Measurements from ENCODE around the gene PDIA5. TPM values are rescaled to one million over a fixed set of nuclear protein-coding genes. Genes with fewer than 3 reads are reported as not detected.

PDIA5 gene
- total RNA-seq, 1 experiment from 2014 or later, result 53.6 TPM

DNA sequence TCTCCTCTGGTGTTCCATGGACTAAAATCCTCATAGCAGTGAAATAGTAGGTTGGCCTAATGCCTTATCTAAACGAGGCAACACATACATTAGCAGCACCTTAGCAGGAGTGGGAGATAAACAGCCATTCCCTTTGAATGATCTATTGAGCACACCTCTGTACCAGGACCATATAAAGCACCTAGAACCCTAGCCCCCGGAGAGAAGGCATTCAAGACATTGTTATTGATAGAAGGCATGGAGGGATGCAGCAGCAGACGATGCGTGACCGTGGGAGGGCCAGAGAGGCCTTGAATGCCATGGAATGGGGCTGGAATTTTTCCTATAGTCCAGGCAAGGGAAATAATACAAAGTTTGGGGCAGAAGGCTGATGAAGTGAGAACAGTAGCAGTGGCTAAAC, 32.7 kb upstream of the PDIA5 start:
- POLR2A ChIA-PET, result no interaction called here

DNA sequence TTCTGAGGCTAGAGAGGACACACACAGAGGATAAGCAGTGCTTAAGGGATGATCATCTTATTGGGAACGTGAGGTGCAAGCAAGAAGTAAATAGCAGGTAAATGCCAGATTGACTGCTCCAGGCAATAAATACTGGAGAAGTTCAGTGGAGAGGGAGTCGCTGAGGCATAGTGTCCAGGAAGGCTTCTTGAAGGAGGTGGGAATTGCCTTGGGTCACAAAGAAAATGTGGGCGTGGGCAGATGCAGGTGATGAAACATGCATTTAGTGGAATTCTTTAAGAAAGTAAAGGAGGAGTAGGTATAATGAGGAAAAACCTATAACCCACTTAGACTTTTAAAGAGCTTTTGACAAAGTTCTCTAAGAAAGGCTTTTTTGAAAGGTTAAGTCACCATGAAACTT, 31.8 kb upstream of the PDIA5 start:
- ATAC-seq (no peak), DNase-seq (ENCODE audit: low read depth, low spot score) (no peak)
- TF ChIP-seq POLR2AphosphoS5 (IDR thresholded peaks at IDR 0.05; ENCODE audit: low read depth, low read length) (no peak), SIN3A (IDR thresholded peaks at IDR 0.05; ENCODE audit: borderline replicate concordance, insufficient read depth, low read depth, low read length) (no peak), TCF7L2 (IDR thresholded peaks at IDR 0.05; ENCODE audit: low read depth, low read length) (no peak)
- TF ChIP-seq, protein P1, sequence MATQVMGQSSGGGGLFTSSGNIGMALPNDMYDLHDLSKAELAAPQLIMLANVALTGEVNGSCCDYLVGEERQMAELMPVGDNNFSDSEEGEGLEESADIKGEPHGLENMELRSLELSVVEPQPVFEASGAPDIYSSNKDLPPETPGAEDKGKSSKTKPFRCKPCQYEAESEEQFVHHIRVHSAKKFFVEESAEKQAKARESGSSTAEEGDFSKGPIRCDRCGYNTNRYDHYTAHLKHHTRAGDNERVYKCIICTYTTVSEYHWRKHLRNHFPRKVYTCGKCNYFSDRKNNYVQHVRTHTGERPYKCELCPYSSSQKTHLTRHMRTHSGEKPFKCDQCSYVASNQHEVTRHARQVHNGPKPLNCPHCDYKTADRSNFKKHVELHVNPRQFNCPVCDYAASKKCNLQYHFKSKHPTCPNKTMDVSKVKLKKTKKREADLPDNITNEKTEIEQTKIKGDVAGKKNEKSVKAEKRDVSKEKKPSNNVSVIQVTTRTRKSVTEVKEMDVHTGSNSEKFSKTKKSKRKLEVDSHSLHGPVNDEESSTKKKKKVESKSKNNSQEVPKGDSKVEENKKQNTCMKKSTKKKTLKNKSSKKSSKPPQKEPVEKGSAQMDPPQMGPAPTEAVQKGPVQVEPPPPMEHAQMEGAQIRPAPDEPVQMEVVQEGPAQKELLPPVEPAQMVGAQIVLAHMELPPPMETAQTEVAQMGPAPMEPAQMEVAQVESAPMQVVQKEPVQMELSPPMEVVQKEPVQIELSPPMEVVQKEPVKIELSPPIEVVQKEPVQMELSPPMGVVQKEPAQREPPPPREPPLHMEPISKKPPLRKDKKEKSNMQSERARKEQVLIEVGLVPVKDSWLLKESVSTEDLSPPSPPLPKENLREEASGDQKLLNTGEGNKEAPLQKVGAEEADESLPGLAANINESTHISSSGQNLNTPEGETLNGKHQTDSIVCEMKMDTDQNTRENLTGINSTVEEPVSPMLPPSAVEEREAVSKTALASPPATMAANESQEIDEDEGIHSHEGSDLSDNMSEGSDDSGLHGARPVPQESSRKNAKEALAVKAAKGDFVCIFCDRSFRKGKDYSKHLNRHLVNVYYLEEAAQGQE (IDR thresholded peaks at IDR 0.05; ENCODE audit: insufficient read depth in 1 of 2, low read depth in 2 of 2, low read length in 1 of 2), result no peak
- TF ChIP-seq, protein P2, sequence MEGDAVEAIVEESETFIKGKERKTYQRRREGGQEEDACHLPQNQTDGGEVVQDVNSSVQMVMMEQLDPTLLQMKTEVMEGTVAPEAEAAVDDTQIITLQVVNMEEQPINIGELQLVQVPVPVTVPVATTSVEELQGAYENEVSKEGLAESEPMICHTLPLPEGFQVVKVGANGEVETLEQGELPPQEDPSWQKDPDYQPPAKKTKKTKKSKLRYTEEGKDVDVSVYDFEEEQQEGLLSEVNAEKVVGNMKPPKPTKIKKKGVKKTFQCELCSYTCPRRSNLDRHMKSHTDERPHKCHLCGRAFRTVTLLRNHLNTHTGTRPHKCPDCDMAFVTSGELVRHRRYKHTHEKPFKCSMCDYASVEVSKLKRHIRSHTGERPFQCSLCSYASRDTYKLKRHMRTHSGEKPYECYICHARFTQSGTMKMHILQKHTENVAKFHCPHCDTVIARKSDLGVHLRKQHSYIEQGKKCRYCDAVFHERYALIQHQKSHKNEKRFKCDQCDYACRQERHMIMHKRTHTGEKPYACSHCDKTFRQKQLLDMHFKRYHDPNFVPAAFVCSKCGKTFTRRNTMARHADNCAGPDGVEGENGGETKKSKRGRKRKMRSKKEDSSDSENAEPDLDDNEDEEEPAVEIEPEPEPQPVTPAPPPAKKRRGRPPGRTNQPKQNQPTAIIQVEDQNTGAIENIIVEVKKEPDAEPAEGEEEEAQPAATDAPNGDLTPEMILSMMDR (IDR thresholded peaks at IDR 0.05), result no peak
- ChIA-PET CTCF (no interaction called here), POLR2A (no interaction called here)
- intact Hi-C loops (cut with micrococcal nuclease; ENCODE audit: unreplicated experiment), result loop anchor here (5.0 kb wide), 1 partner anchor 178 kb away; no protein-coding TSS in a partner anchor
- no peaks in the 10 kb centered on the region for H3K4me1 ChIP-seq (ENCODE audit: control insufficient read depth, insufficient read depth, low read length)
- no peaks in the 10 kb centered on the region for H3K36me3 ChIP-seq (ENCODE audit: control insufficient read depth, insufficient read depth, low read length)
- BruUV-seq (replicated peaks), result no TSS peak
- peaks cover 22% of the 10 kb centered on the region for H3K27me3 ChIP-seq (ENCODE audit: control insufficient read depth, insufficient read depth, low read length)
- H3K27ac ChIP-seq (ENCODE audit: low read length), result no peak overlapping the region
- H3K9me3 ChIP-seq (ENCODE audit: control insufficient read depth, insufficient read depth, low read depth, low read length), result no peaks in the 10 kb centered on the region
- in situ Hi-C loops (cut with HindIII; ENCODE audit: low pct_unique_long_range_greater_than_20kb, low sequenced_read_pairs), result no loop called here
- H3K4me3 ChIP-seq (ENCODE audit: low read depth in 2 of 2, low read length in 2 of 2), result no peak overlapping the region

More for the DNA sequence above, 32.7 kb upstream of the PDIA5 start:
- no peaks in the 10 kb centered on the region for H3K36me3 ChIP-seq (ENCODE audit: control insufficient read depth, insufficient read depth, low read length)
- no peaks in the 10 kb centered on the region for H3K4me1 ChIP-seq (ENCODE audit: control insufficient read depth, insufficient read depth, low read length)
- BruUV-seq (replicated peaks), result no TSS peak
- ATAC-seq (no peak), DNase-seq (ENCODE audit: low read depth, low spot score) (no peak)
- CTCF ChIA-PET, result no interaction called here
- TF ChIP-seq POLR2AphosphoS5 (IDR thresholded peaks at IDR 0.05; ENCODE audit: low read depth, low read length) (no peak), SIN3A (IDR thresholded peaks at IDR 0.05; ENCODE audit: borderline replicate concordance, insufficient read depth, low read depth, low read length) (no peak), TCF7L2 (IDR thresholded peaks at IDR 0.05; ENCODE audit: low read depth, low read length) (no peak)
- TF ChIP-seq, protein P2 (IDR thresholded peaks at IDR 0.05), result no peak
- TF ChIP-seq, protein P1 (IDR thresholded peaks at IDR 0.05; ENCODE audit: insufficient read depth in 1 of 2, low read depth in 2 of 2, low read length in 1 of 2), result no peak
- no peak overlapping the region for H3K27ac ChIP-seq (ENCODE audit: low read length)
- in situ Hi-C loops (cut with HindIII; ENCODE audit: low pct_unique_long_range_greater_than_20kb, low sequenced_read_pairs) (no loop called here), intact Hi-C loops (cut with micrococcal nuclease; ENCODE audit: unreplicated experiment) (loop anchor here (5.0 kb wide), 1 partner anchor 177 kb away; no protein-coding TSS in a partner anchor)
- peaks cover 25% of the 10 kb centered on the region for H3K27me3 ChIP-seq (ENCODE audit: control insufficient read depth, insufficient read depth, low read length)
- no peak overlapping the region for H3K4me3 ChIP-seq (ENCODE audit: low read depth in 2 of 2, low read length in 2 of 2)
- H3K9me3 ChIP-seq (ENCODE audit: control insufficient read depth, insufficient read depth, low read depth, low read length), result no peaks in the 10 kb centered on the region
